ENCODE measurements around the gene AFP. TPM values are rescaled to one million over a fixed set of nuclear protein-coding genes. Genes with fewer than 3 reads are reported as not detected.

The AFP gene
- total RNA-seq, 2 donors from 2014 or later: not detected

DNA sequence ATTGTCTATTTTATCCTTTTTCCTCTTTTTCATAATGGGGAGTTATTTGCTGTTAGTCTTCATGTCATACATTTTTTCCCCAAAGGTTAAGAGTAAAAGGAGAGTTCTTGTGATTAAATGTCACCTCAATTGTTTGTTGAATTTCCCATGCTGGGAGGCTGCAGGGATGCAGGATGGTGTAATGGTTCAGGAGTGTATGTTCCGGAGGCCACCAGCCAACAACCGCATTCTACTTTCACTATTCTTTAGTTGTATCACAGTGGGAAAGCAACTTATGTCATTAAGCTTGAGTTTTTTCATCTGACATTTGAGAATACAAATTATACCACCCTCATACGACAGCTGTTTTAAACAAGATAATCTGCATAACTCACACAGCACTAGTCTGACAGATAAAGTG lies 15.4 kb downstream of the AFP start:
- no peaks in the 10 kb centered on the region for H3K4me1 ChIP-seq
- no peak for DNase-seq (ENCODE audit: low spot score)
- no peaks in the 10 kb centered on the region for H3K36me3 ChIP-seq
- no peaks in the 10 kb centered on the region for H3K9me3 ChIP-seq
- no peak overlapping the region for H3K4me3 ChIP-seq
- H3K27me3 ChIP-seq: no peaks in the 10 kb centered on the region
- H3K27ac ChIP-seq: no peak overlapping the region
- TF ChIP-seq, protein P1, sequence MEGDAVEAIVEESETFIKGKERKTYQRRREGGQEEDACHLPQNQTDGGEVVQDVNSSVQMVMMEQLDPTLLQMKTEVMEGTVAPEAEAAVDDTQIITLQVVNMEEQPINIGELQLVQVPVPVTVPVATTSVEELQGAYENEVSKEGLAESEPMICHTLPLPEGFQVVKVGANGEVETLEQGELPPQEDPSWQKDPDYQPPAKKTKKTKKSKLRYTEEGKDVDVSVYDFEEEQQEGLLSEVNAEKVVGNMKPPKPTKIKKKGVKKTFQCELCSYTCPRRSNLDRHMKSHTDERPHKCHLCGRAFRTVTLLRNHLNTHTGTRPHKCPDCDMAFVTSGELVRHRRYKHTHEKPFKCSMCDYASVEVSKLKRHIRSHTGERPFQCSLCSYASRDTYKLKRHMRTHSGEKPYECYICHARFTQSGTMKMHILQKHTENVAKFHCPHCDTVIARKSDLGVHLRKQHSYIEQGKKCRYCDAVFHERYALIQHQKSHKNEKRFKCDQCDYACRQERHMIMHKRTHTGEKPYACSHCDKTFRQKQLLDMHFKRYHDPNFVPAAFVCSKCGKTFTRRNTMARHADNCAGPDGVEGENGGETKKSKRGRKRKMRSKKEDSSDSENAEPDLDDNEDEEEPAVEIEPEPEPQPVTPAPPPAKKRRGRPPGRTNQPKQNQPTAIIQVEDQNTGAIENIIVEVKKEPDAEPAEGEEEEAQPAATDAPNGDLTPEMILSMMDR (IDR thresholded peaks at IDR 0.05): no peak

DNA sequence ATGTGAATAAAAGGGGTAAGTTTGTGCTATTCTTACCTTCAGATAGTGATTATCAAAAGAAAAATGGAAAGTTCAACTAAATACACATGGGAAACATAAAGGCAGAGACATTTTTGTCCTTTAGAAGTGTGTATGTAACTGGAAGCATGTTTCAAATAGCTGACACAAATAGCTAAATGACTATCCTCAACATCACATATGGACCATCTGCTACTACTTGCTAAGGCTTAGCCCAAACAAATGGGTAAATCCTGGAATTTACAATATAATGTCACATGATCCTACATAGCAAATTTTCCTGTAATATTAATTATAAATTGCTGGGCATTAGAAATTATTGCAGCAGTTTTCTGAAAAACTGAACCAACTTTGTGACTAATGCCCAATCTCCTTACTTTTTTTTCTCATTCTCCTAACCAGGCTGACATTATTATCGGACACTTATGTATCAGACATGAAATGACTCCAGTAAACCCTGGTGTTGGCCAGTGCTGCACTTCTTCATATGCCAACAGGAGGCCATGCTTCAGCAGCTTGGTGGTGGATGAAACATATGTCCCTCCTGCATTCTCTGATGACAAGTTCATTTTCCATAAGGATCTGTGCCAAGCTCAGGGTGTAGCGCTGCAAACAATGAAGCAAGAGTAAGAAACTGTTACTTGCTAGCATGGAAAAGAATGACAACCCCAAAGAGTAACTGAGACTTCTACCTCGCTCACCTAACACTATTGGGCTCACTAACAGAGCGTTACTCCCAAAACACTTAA lies 16.1 kb downstream of the AFP start:
- DNase-seq (ENCODE audit: low spot score): no peak
- Histone ChIP-seq H3K27me3 (no peaks in the 10 kb centered on the region), H3K4me1 (no peaks in the 10 kb centered on the region), H3K9me3 (no peaks in the 10 kb centered on the region), H3K4me3 (no peak overlapping the region), H3K36me3 (no peaks in the 10 kb centered on the region), H3K27ac (no peak overlapping the region)
- TF ChIP-seq, protein P1 (IDR thresholded peaks at IDR 0.05): no peak

DNA sequence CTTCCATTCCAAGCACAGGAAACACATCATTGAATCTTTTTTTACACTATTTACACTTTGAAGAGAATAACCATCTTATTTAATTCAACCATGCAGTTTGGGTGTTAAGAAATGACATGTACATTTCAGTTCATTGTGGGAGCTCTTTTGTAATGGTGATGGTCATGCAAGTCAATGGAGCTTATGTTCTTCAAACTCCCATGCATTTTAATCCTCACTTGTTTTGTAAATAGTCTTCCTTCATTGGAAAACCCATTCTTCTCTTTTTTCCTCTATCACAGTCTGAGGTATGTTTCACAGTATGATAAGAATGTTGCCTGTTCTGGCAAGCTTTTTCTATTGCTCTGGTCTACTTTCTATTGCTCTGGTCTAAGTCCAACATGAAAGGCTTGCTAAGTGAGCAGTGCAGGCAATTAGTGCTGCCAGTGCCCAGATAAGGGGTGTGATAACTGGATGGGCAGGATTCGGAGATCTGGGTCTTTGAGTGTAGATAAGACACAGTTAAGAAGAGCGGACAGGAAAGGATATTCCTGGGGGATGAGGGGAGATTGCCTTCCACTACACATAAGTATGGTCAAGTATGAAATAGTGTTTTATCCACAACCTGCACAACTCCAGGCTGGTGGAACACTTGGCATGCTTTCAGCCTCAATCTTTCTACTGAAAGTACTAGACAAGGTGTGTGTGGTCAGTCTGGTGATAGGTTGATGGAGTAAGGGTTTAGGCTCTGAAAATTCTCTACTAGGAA lies 17.1 kb downstream of the AFP start:
- H3K27ac ChIP-seq: no peak overlapping the region
- no peak for DNase-seq (ENCODE audit: low spot score)
- H3K27me3 ChIP-seq: no peaks in the 10 kb centered on the region
- no peaks in the 10 kb centered on the region for H3K9me3 ChIP-seq
- no peaks in the 10 kb centered on the region for H3K4me1 ChIP-seq
- no peak overlapping the region for H3K4me3 ChIP-seq
- TF ChIP-seq, protein P1 (IDR thresholded peaks at IDR 0.05): no peak
- H3K36me3 ChIP-seq: no peaks in the 10 kb centered on the region

DNA sequence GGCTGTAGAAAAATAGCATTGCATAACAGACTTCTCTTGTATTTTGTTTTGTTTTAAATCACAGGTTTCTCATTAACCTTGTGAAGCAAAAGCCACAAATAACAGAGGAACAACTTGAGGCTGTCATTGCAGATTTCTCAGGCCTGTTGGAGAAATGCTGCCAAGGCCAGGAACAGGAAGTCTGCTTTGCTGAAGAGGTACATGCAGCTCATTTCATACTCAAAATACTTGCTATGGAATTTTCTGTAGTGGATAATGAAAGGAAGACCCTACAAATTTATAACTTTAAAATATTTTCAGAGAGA lies 17.6 kb downstream of the AFP start:
- Histone ChIP-seq H3K27ac (no peak overlapping the region), H3K4me3 (no peak overlapping the region), H3K36me3 (no peaks in the 10 kb centered on the region), H3K4me1 (no peaks in the 10 kb centered on the region), H3K27me3 (no peaks in the 10 kb centered on the region), H3K9me3 (no peaks in the 10 kb centered on the region)
- TF ChIP-seq, protein P1 (IDR thresholded peaks at IDR 0.05): no peak
- DNase-seq (ENCODE audit: low spot score): no peak

DNA sequence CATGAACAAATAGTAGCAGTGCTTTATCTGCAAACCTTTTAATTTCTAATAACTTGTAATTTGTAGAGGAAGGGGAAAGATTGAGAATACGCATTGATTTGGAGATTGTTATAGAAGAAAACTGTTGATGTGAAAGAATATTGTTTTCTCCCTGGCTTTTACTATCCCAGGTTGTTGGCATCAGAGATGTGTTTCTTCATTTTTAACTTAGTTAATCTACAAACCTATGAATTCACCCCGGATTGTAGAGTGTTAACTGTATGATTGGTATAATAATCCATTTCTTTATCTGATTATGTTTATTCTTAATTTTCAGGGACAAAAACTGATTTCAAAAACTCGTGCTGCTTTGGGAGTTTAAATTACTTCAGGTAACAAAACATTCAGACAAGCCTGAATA lies 18.9 kb downstream of the AFP start:
- Histone ChIP-seq H3K27me3 (no peaks in the 10 kb centered on the region), H3K36me3 (no peaks in the 10 kb centered on the region), H3K9me3 (no peaks in the 10 kb centered on the region), H3K27ac (no peak overlapping the region), H3K4me1 (no peaks in the 10 kb centered on the region), H3K4me3 (no peak overlapping the region)
- DNase-seq (ENCODE audit: low spot score): no peak
- TF ChIP-seq, protein P1 (IDR thresholded peaks at IDR 0.05): no peak

Data from right atrium auricular region (tissue), 2 donors.